Measurements from ENCODE around the gene CFAP61. TPM values are rescaled to one million over a fixed set of nuclear protein-coding genes. Genes with fewer than 3 reads are reported as not detected.

CFAP61 gene
- total and polyA plus RNA-seq, 8 donors = 0.15 to 0.53 (median 0.33) TPM

GRCh38 chr20:20226554-20226953 is 174.2 kb downstream of the CFAP61 start:
- no peaks in the 10 kb centered on the region for H3K36me3 ChIP-seq
- WGBS, 2 donors = 76 to 86% methylated on average over 6 of the region's 6 CpGs
- no peak for TF ChIP-seq CTCF (IDR thresholded peaks at IDR 0.05)
- DNase-seq (no peak), ATAC-seq (no peak), FAIRE-seq (no peak)
- no peaks in the 10 kb centered on the region for H3K9me3 ChIP-seq
- H3K27me3 ChIP-seq = no peaks in the 10 kb centered on the region
- H3K27ac ChIP-seq = no peak overlapping the region
- H3K4me3 ChIP-seq = no peak overlapping the region
- intact Hi-C loops (cut with DNase I) = no loop called here
- no peaks in the 10 kb centered on the region for H3K4me1 ChIP-seq

- no peak for FAIRE-seq
These were observed 174.8 kb downstream of the CFAP61 start for GRCh38 chr20:20227013-20227571.

GRCh38 chr20:20228351-20228750 is 176.0 kb downstream of the CFAP61 start:
- intact Hi-C loops (cut with DNase I) = no loop called here
- H3K4me1 ChIP-seq = no peaks in the 10 kb centered on the region
- no peak for TF ChIP-seq CTCF (IDR thresholded peaks at IDR 0.05)
- no peak overlapping the region for H3K27ac ChIP-seq
- no peak overlapping the region for H3K4me3 ChIP-seq
- no peak for DNase-seq
- ATAC-seq = no peak
- no peaks in the 10 kb centered on the region for H3K27me3 ChIP-seq
- FAIRE-seq = no peak
- H3K9me3 ChIP-seq = no peaks in the 10 kb centered on the region
- H3K36me3 ChIP-seq = no peaks in the 10 kb centered on the region

More at GRCh38 chr20:20227013-20227571, 174.8 kb downstream of the CFAP61 start:
- no peaks in the 10 kb centered on the region for H3K36me3 ChIP-seq
- ATAC-seq (no peak), DNase-seq (no peak)
- intact Hi-C loops (cut with DNase I) = no loop called here
- no peaks in the 10 kb centered on the region for H3K27me3 ChIP-seq
- no peak for TF ChIP-seq CTCF (IDR thresholded peaks at IDR 0.05)
- no peak overlapping the region for H3K27ac ChIP-seq
- 92 to 95% methylated on average over 2 of the region's 2 CpGs for WGBS, 2 donors
- no peaks in the 10 kb centered on the region for H3K4me1 ChIP-seq
- H3K4me3 ChIP-seq = no peak overlapping the region
- H3K9me3 ChIP-seq = no peaks in the 10 kb centered on the region

- intact Hi-C loops (cut with DNase I) = no loop called here
- Histone ChIP-seq H3K36me3 (no peaks in the 10 kb centered on the region), H3K27ac (no peak overlapping the region), H3K9me3 (no peaks in the 10 kb centered on the region), H3K27me3 (no peaks in the 10 kb centered on the region), H3K4me1 (no peaks in the 10 kb centered on the region), H3K4me3 (no peak overlapping the region)
- DNase-seq = no peak
- ATAC-seq = peak in 1 of 4 donors; percentile 44
- TF ChIP-seq CTCF (IDR thresholded peaks at IDR 0.05) = no peak
- WGBS, 2 donors = 53 to 63% methylated on average over 5 of the region's 5 CpGs
- no peak for FAIRE-seq
These were observed 177.3 kb downstream of the CFAP61 start for GRCh38 chr20:20229595-20229994.

GRCh38 chr20:20230741-20231140 is 178.4 kb downstream of the CFAP61 start:
- 78 to 86% methylated on average over 6 of the region's 6 CpGs for WGBS, 2 donors
- no peaks in the 10 kb centered on the region for H3K4me1 ChIP-seq
- no peaks in the 10 kb centered on the region for H3K36me3 ChIP-seq
- FAIRE-seq (no peak), DNase-seq (no peak), ATAC-seq (no peak)
- no peaks in the 10 kb centered on the region for H3K27me3 ChIP-seq
- H3K27ac ChIP-seq = no peak overlapping the region
- no peaks in the 10 kb centered on the region for H3K9me3 ChIP-seq
- TF ChIP-seq CTCF (IDR thresholded peaks at IDR 0.05) = no peak
- intact Hi-C loops (cut with DNase I) = loop anchor here in 2 of 3 donors (5.0 to 10.0 kb wide), 2 partner anchors 143 to 146 kb away; no protein-coding TSS in a partner anchor
- H3K4me3 ChIP-seq = no peak overlapping the region

Data from pancreas (tissue), 10 donors.